Esophagus muscularis mucosa (tissue), 4 donors: Measurements from ENCODE around the gene INPP4B. TPM values are rescaled to one million over a fixed set of nuclear protein-coding genes. Genes with fewer than 3 reads are reported as not detected.

Experiments used
- DNase-seq: peaks from one replicate; pipeline ENCODE4 v3.0.0-alpha.2; 2017; ENCODE audit errors: extremely low spot score
- H3K27ac ChIP-seq, 4 donors: fragments of 200-600 bp; sonication (generic); replicated peaks in 1 of 4; 1 replicate in 3 of 4; 2 replicates in 1 of 4; pipeline ENCODE4 v1.5.1; 2016 to 2019; ENCODE audit warnings: mild to moderate bottlenecking in 1 of 4
- H3K27me3 ChIP-seq, 4 donors: fragments of 200-600 bp; sonication (generic); one replicate each; pipeline versions ENCODE4 v1.5.1 to v1.6.0; 2016 to 2019
- H3K36me3 ChIP-seq, 4 donors: fragments of 200-600 bp; sonication (generic); one replicate each; pipeline ENCODE4 v1.5.1; 2016 to 2019
- H3K4me1 ChIP-seq, 4 donors: fragments of 200-600 bp; sonication (generic); one replicate each; pipeline ENCODE4 v1.5.1; 2016 to 2019
- H3K4me3 ChIP-seq, 4 donors: fragments of 200-600 bp; sonication (generic); 1 replicate in 2 of 4; 2 replicates in 2 of 4; pipeline ENCODE4 v1.5.1; 2016 to 2019; ENCODE audit warnings: mild to moderate bottlenecking in 4 of 4, moderate library complexity in 1 of 4
- H3K9me3 ChIP-seq, 4 donors: fragments of 200-600 bp; sonication (generic); 1 replicate in 3 of 4; 2 replicates in 1 of 4; pipeline ENCODE4 v1.5.1; 2016 to 2019
- CTCF ChIP-seq, 3 experiments: fragments of 200-600 bp in 2 of 3; fragments of 450-650 bp in 1 of 3; sonication (generic) in 2 of 3; IDR thresholded peaks; one replicate each; pipeline ENCODE4 v1.5.1; 2017 to 2019; ENCODE audit warnings: antibody characterized with exemption in 3 of 3, mild to moderate bottlenecking in 2 of 3, moderate library complexity in 1 of 3
- EP300 ChIP-seq: sonication (generic); formaldehyde crosslinking; IDR thresholded peaks from one replicate; pipeline ENCODE4 v1.6.1; 2017; ENCODE audit warnings: antibody characterized with exemption
- POLR2A ChIP-seq: fragments of 450-650 bp; IDR thresholded peaks from one replicate; pipeline ENCODE4 v1.6.1; 2017; ENCODE audit warnings: antibody characterized with exemption, moderate library complexity, mild to moderate bottlenecking, low read depth
- POLR2AphosphoS5 ChIP-seq, 2 donors: sonication (generic); formaldehyde crosslinking; IDR thresholded peaks; one replicate each; pipeline ENCODE4 v1.6.1; 2017; ENCODE audit warnings: antibody characterized with exemption in 2 of 2
- WGBS: methylation state at CpG from one replicate; pipeline ENCODE4 v1.1.5; 2018; 5-methylcytosine and 5-hydroxymethylcytosine counted together
- intact Hi-C: fragments of 100-400 bp; cut with DNase I; formaldehyde crosslinking; loops from one replicate; pipeline ENCODE4 v1.15.1; 2023
- total RNA-seq, 4 donors: library from RNA; depleted of rRNA; stranded (reverse); fragments of >200 nt; gene quantifications; one replicate each; pipeline versions ENCODE4 v1.1.0 to v1.2.1, GENCODE V29; 2016

INPP4B gene
- total RNA-seq, 4 donors from 2014 or later: 12.7 to 23.4 (median 15.9) TPM

- no peak for TF ChIP-seq EP300
- TF ChIP-seq CTCF (IDR thresholded peaks at IDR 0.05): no peak
- no peak for TF ChIP-seq POLR2A
- TF ChIP-seq POLR2AphosphoS5 (IDR thresholded peaks at IDR 0.05): no peak
- Histone ChIP-seq H3K9me3 (no peaks in the 10 kb centered on the region), H3K4me1 (peaks cover 4 to 22% (median 15%) of the 10 kb centered on the region in 4 donors), H3K4me3 (peak overlapping the region in 1 of 4 donors; percentile 10), H3K36me3 (no peaks in the 10 kb centered on the region), H3K27ac (no peak overlapping the region), H3K27me3 (no peaks in the 10 kb centered on the region)
- no peak for DNase-seq
- intact Hi-C loops: loop anchor here (10.0 kb wide), 1 partner anchor 211 kb away; no protein-coding TSS in a partner anchor
- 79% methylated on average over 7 of the region's 7 CpGs for WGBS
Observed at GRCh38 chr4:142565771-142566170, 280.3 kb downstream of the INPP4B start.

- intact Hi-C loops: loop anchor here (10.0 kb wide), 1 partner anchor 209 kb away; no protein-coding TSS in a partner anchor
- H3K36me3 ChIP-seq: no peaks in the 10 kb centered on the region
- H3K27ac ChIP-seq: no peak overlapping the region
- TF ChIP-seq CTCF (IDR thresholded peaks at IDR 0.05) (no peak), POLR2A (no peak), POLR2AphosphoS5 (IDR thresholded peaks at IDR 0.05) (no peak), EP300 (no peak)
- WGBS: 85% methylated on average over 6 of the region's 6 CpGs
- no peak overlapping the region for H3K4me3 ChIP-seq
- H3K27me3 ChIP-seq: no peaks in the 10 kb centered on the region
- DNase-seq: no peak
- H3K9me3 ChIP-seq: no peaks in the 10 kb centered on the region
- peaks cover 4 to 23% (median 16%) of the 10 kb centered on the region in 4 donors for H3K4me1 ChIP-seq
Observed at GRCh38 chr4:142563682-142564291, 282.3 kb downstream of the INPP4B start.

GRCh38 chr4:142559986-142560385, 286.1 kb downstream of the INPP4B start:
- Histone ChIP-seq H3K27me3 (no peaks in the 10 kb centered on the region), H3K4me1 (peaks cover 0 to 8% (median 4%) of the 10 kb centered on the region in 4 donors), H3K4me3 (no peak overlapping the region), H3K27ac (no peak overlapping the region), H3K9me3 (no peaks in the 10 kb centered on the region), H3K36me3 (no peaks in the 10 kb centered on the region)
- 97% methylated on average over 4 of the region's 4 CpGs for WGBS
- DNase-seq: no peak
- TF ChIP-seq POLR2A (no peak), EP300 (no peak), POLR2AphosphoS5 (IDR thresholded peaks at IDR 0.05) (no peak)
- intact Hi-C loops: loop anchor here (10.0 kb wide), 1 partner anchor 205 kb away; no protein-coding TSS in a partner anchor

GRCh38 chr4:142558851-142559250, 287.2 kb downstream of the INPP4B start:
- Histone ChIP-seq H3K27me3 (no peaks in the 10 kb centered on the region), H3K9me3 (no peaks in the 10 kb centered on the region), H3K4me3 (no peak overlapping the region), H3K4me1 (peaks cover 0 to 8% (median 4%) of the 10 kb centered on the region in 4 donors), H3K27ac (no peak overlapping the region), H3K36me3 (no peaks in the 10 kb centered on the region)
- 46% methylated on average over 4 of the region's 4 CpGs for WGBS
- DNase-seq: no peak
- no peak for TF ChIP-seq POLR2A
- TF ChIP-seq POLR2AphosphoS5 (IDR thresholded peaks at IDR 0.05): no peak
- no peak for TF ChIP-seq EP300
- TF ChIP-seq CTCF (IDR thresholded peaks at IDR 0.05): no peak
- intact Hi-C loops: no loop called here

- WGBS: 83% methylated on average over 4 of the region's 4 CpGs
- intact Hi-C loops: no loop called here
Observed at GRCh38 chr4:142557239-142557801, 288.8 kb downstream of the INPP4B start.

More at GRCh38 chr4:142557239-142557801, 288.8 kb downstream of the INPP4B start:
- no peaks in the 10 kb centered on the region for H3K9me3 ChIP-seq
- no peak for DNase-seq
- no peak overlapping the region for H3K27ac ChIP-seq
- no peaks in the 10 kb centered on the region for H3K36me3 ChIP-seq
- TF ChIP-seq CTCF (IDR thresholded peaks at IDR 0.05) (no peak), POLR2AphosphoS5 (IDR thresholded peaks at IDR 0.05) (no peak), EP300 (no peak), POLR2A (no peak)
- H3K27me3 ChIP-seq: no peaks in the 10 kb centered on the region
- H3K4me3 ChIP-seq: no peak overlapping the region
- peaks cover 0 to 8% (median 4%) of the 10 kb centered on the region in 4 donors for H3K4me1 ChIP-seq
